Measurements from ENCODE around the gene FKBP8.

DNA sequence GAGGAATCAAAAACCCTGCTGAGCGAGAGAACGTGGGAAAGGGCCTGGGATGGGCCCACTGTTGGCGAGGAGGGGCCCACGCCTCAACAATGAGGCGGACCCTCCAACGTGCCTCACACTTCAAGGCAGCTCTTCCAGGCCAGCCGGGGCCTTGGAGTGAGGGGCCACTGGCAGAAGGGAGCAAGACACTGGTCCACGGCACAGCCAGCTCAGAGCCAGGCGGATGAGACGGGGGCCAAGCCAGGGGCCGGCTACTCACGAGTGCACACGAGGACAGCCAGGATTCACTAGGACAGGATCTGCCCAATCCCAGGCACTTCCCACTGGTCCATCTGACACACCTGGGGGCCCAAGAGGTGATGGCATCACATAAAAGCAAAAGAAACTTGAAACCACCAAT lies 42.0 kb downstream of the FKBP8 start:
- TF ChIP-seq EZH2 (IDR thresholded peaks at IDR 0.05; ENCODE audit: insufficient read depth, low read length): no peak
- TF ChIP-seq, protein P1, sequence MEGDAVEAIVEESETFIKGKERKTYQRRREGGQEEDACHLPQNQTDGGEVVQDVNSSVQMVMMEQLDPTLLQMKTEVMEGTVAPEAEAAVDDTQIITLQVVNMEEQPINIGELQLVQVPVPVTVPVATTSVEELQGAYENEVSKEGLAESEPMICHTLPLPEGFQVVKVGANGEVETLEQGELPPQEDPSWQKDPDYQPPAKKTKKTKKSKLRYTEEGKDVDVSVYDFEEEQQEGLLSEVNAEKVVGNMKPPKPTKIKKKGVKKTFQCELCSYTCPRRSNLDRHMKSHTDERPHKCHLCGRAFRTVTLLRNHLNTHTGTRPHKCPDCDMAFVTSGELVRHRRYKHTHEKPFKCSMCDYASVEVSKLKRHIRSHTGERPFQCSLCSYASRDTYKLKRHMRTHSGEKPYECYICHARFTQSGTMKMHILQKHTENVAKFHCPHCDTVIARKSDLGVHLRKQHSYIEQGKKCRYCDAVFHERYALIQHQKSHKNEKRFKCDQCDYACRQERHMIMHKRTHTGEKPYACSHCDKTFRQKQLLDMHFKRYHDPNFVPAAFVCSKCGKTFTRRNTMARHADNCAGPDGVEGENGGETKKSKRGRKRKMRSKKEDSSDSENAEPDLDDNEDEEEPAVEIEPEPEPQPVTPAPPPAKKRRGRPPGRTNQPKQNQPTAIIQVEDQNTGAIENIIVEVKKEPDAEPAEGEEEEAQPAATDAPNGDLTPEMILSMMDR (IDR thresholded peaks at IDR 0.05; ENCODE audit: insufficient read depth, low read depth, low read length): no peak
